Keratinocyte (primary cell): Measurements from ENCODE around the gene NOP16.

Source experiments
- CTCF ChIP-seq, 3 experiments: IDR thresholded peaks in 1 of 3; conservative IDR thresholded peaks in 1 of 3; optimal IDR thresholded peaks in 1 of 3; 2 replicates in 2 of 3; 3 replicates in 1 of 3; pipeline versions ENCODE3 to v1.5.1; 2011; ENCODE audit warnings: low read length in 3 of 3, mild to moderate bottlenecking in 3 of 3, moderate library complexity in 2 of 3, control low read depth in 1 of 3, inconsistent platforms in 1 of 3; ENCODE audit not compliant: insufficient read depth in 2 of 3; ENCODE audit errors: extremely low read depth in 1 of 3
- EZH2 ChIP-seq: IDR thresholded peaks from one replicate; pipeline ENCODE4 v1.6.1; 2012; ENCODE audit warnings: inconsistent platforms, mild to moderate bottlenecking, low read length, moderate library complexity

DNA sequence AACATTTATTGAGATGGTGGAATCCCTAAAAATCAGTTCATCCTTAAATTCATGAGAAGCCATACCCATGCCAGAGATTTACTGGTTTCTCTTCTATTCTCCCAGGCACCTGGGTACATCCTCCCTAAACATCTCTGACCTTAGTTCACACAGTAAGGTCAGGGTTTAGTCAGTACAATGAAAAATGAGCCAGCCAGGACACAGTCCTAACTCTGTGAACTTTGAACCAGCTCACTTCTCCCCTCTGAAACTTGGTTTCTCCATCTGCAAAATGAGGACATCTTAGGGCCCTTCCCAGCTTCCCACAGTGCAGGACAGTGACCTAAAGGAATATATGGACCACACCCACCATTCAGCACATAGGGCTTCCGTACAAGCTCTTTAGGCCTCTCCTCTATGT lies 1.9 kb downstream of the NOP16 start:
- TF ChIP-seq CTCF (optimal IDR thresholded peaks at IDR 0.05 in 1 of 3, IDR thresholded peaks at IDR 0.05 in 1 of 3, conservative IDR thresholded peaks at IDR 0.05 in 1 of 3; ENCODE audit: extremely low read depth in 1 of 3, insufficient read depth in 2 of 3, low read length in 3 of 3) = no peak
- no peak for TF ChIP-seq EZH2
